Mesenchymal stem cell (in vitro differentiated cells and primary cell): ENCODE measurements around the gene CLDN22.
A peak's percentile ranks its signal among the peaks of the same experiment; 100 is the strongest.

Experiments
- DNase-seq: peaks from one replicate; pipeline ENCODE4 v3.0.0-alpha.2; 2013
- H2AFZ ChIP-seq: one replicate; pipeline ENCODE4 v1.6.1; 2013; ENCODE audit warnings: low read depth, mild to moderate bottlenecking, control low read depth, inconsistent platforms, low read length, moderate library complexity
- H2AK5ac ChIP-seq: 2 replicates; pipeline ENCODE4 v1.6.1; 2013; ENCODE audit warnings: low read length, moderate library complexity, mild to moderate bottlenecking, inconsistent platforms; ENCODE audit not compliant: severe bottlenecking
- H2BK120ac ChIP-seq: one replicate; pipeline ENCODE4 v1.6.1; 2013; ENCODE audit warnings: low read depth, mild to moderate bottlenecking, inconsistent platforms, low read length, moderate library complexity
- H2BK12ac ChIP-seq, 2 experiments: one replicate each; pipeline ENCODE4 v1.6.1; 2013; ENCODE audit warnings: inconsistent platforms in 2 of 2, low read length in 2 of 2, mild to moderate bottlenecking in 2 of 2, moderate library complexity in 2 of 2, control low read depth in 1 of 2
- H2BK15ac ChIP-seq: one replicate; pipeline ENCODE4 v1.6.1; 2013; ENCODE audit warnings: mild to moderate bottlenecking, low read depth, inconsistent platforms; ENCODE audit not compliant: poor library complexity, severe bottlenecking
- H2BK5ac ChIP-seq: 2 replicates; pipeline ENCODE4 v1.6.1; 2013; ENCODE audit warnings: low read depth, mild to moderate bottlenecking, low read length, control low read depth, inconsistent platforms; ENCODE audit not compliant: poor library complexity, severe bottlenecking
- H3K14ac ChIP-seq, 2 experiments: one replicate each; pipeline ENCODE4 v1.6.1; 2013; ENCODE audit warnings: inconsistent platforms in 2 of 2, low read length in 2 of 2, control low read depth in 1 of 2, mild to moderate bottlenecking in 1 of 2, moderate library complexity in 1 of 2
- H3K18ac ChIP-seq, 2 experiments: one replicate each; pipeline ENCODE4 v1.6.1; 2013; ENCODE audit warnings: inconsistent platforms in 2 of 2, low read length in 2 of 2, control low read depth in 1 of 2, low read depth in 1 of 2, mild to moderate bottlenecking in 1 of 2
- H3K23ac ChIP-seq, 2 experiments: one replicate each; pipeline ENCODE4 v1.6.1; 2013; ENCODE audit warnings: inconsistent platforms in 2 of 2, low read length in 2 of 2, mild to moderate bottlenecking in 2 of 2, moderate library complexity in 2 of 2, control low read depth in 1 of 2
- H3K27ac ChIP-seq: 2 replicates; pipeline ENCODE4 v1.5.1; 2013; ENCODE audit warnings: mild to moderate bottlenecking, moderate library complexity, low read length, control low read depth, inconsistent platforms; ENCODE audit not compliant: poor library complexity, severe bottlenecking
- H3K27me3 ChIP-seq, 2 experiments: 2 replicates each; pipeline versions ENCODE4 v1.6.1 to v1.7.0; 2013; ENCODE audit warnings: low read length in 2 of 2, mild to moderate bottlenecking in 2 of 2, moderate library complexity in 2 of 2, control low read depth in 1 of 2, inconsistent platforms in 1 of 2; ENCODE audit not compliant: control insufficient read depth in 1 of 2, insufficient read depth in 1 of 2
- H3K36me3 ChIP-seq, 2 experiments: 2 replicates each; pipeline versions ENCODE4 v1.6.1 to v1.7.0; 2013; ENCODE audit warnings: low read length in 2 of 2, control low read depth in 1 of 2, inconsistent platforms in 1 of 2, low read depth in 1 of 2, mild to moderate bottlenecking in 1 of 2; ENCODE audit not compliant: insufficient read depth in 2 of 2, control insufficient read depth in 1 of 2
- H3K4ac ChIP-seq, 2 experiments: one replicate each; pipeline ENCODE4 v1.6.1; 2013; ENCODE audit warnings: inconsistent platforms in 2 of 2, low read length in 2 of 2, mild to moderate bottlenecking in 2 of 2, moderate library complexity in 2 of 2, control low read depth in 1 of 2, low read depth in 1 of 2
- H3K4me1 ChIP-seq: 2 replicates; pipeline ENCODE4 v1.6.1; 2013; ENCODE audit warnings: low read depth, low read length, control low read depth; ENCODE audit not compliant: control insufficient read depth, insufficient read depth
- H3K4me2 ChIP-seq: 2 replicates; pipeline ENCODE4 v1.6.1; 2013; ENCODE audit warnings: low read length, mild to moderate bottlenecking, inconsistent platforms; ENCODE audit not compliant: poor library complexity, severe bottlenecking
- H3K4me3 ChIP-seq, 2 experiments: 2 replicates each; pipeline versions ENCODE4 v1.5.1 to v1.7.0; 2013; ENCODE audit warnings: low read length in 2 of 2, mild to moderate bottlenecking in 2 of 2, control low read depth in 1 of 2, low read depth in 1 of 2; ENCODE audit not compliant: insufficient read depth in 1 of 2
- H3K79me1 ChIP-seq: replicated peaks from 2 replicates; pipeline ENCODE4 v1.6.1; 2013; ENCODE audit warnings: mild to moderate bottlenecking, control low read depth, low read length, inconsistent platforms; ENCODE audit not compliant: poor library complexity, severe bottlenecking
- H3K9ac ChIP-seq: 2 replicates; pipeline ENCODE4 v1.7.0; 2013; ENCODE audit warnings: mild to moderate bottlenecking, low read length, moderate library complexity
- H3K9me3 ChIP-seq: 2 replicates; pipeline ENCODE4 v1.7.0; 2013; ENCODE audit warnings: mild to moderate bottlenecking, low read length; ENCODE audit not compliant: control insufficient read depth
- H4K8ac ChIP-seq: one replicate; pipeline ENCODE4 v1.6.1; 2013; ENCODE audit warnings: inconsistent platforms, mild to moderate bottlenecking, low read length, moderate library complexity
- H4K91ac ChIP-seq: one replicate; pipeline ENCODE4 v1.6.1; 2013; ENCODE audit warnings: mild to moderate bottlenecking, low read length, inconsistent platforms
- WGBS: methylation state at CpG from one replicate; pipeline ENCODE4 v1.1.7; 2013; ENCODE audit warnings: mixed read lengths; 5-methylcytosine and 5-hydroxymethylcytosine counted together

CLDN22 gene

GRCh38 chr4:183356931-183357675 lies 37.0 kb upstream of the CLDN22 start:
- WGBS, result 91% methylated on average over 20 of the region's 20 CpGs

GRCh38 chr4:183356173-183356830 lies 36.2 kb upstream of the CLDN22 start:
- no peak for DNase-seq
- H2AFZ ChIP-seq, result no peak overlapping the region
- no peak overlapping the region for H3K4me2 ChIP-seq
- no peak overlapping the region for H2BK15ac ChIP-seq
- H3K27me3 ChIP-seq, result peaks cover 0 to 24% of the 10 kb centered on the region in 2 experiments
- H2AK5ac ChIP-seq, result no peak overlapping the region
- WGBS, result 90% methylated on average over 20 of the region's 20 CpGs
- no peaks in the 10 kb centered on the region for H3K79me1 ChIP-seq
- no peak overlapping the region for H3K9ac ChIP-seq
- peak overlapping the region in 1 of 2 experiments; percentile 0 for H3K14ac ChIP-seq
- H3K4me1 ChIP-seq, result no peaks in the 10 kb centered on the region
- H2BK12ac ChIP-seq, result no peak overlapping the region
- no peak overlapping the region for H4K91ac ChIP-seq
- H3K27ac ChIP-seq, result no peak overlapping the region
- no peak overlapping the region for H3K4ac ChIP-seq
- H3K23ac ChIP-seq, result no peak overlapping the region
- peak overlapping the region; percentile 57 for H4K8ac ChIP-seq
- H3K4me3 ChIP-seq, result no peak overlapping the region
- no peak overlapping the region for H2BK120ac ChIP-seq
- no peaks in the 10 kb centered on the region for H3K36me3 ChIP-seq
- H3K9me3 ChIP-seq, result no peaks in the 10 kb centered on the region
- no peak overlapping the region for H2BK5ac ChIP-seq
- peak overlapping the region in 1 of 2 experiments; percentile 1 for H3K18ac ChIP-seq

More at GRCh38 chr4:183356931-183357675, 37.0 kb upstream of the CLDN22 start:
- Histone ChIP-seq H2AK5ac (no peak overlapping the region), H3K27ac (no peak overlapping the region), H3K4ac (no peak overlapping the region), H3K4me2 (no peak overlapping the region), H3K4me3 (no peak overlapping the region), H2AFZ (no peak overlapping the region), H3K9ac (no peak overlapping the region), H3K27me3 (peaks cover 0 to 20% of the 10 kb centered on the region in 2 experiments), H3K18ac (no peak overlapping the region), H3K36me3 (no peaks in the 10 kb centered on the region), H3K79me1 (no peaks in the 10 kb centered on the region), H2BK120ac (no peak overlapping the region), H2BK15ac (no peak overlapping the region), H4K8ac (no peak overlapping the region), H3K4me1 (no peaks in the 10 kb centered on the region), H3K9me3 (no peaks in the 10 kb centered on the region), H3K14ac (no peak overlapping the region), H2BK12ac (no peak overlapping the region), H4K91ac (peak overlapping the region; percentile 11), H2BK5ac (no peak overlapping the region), H3K23ac (peak overlapping the region in 1 of 2 experiments; percentile 54)
- no peak for DNase-seq

GRCh38 chr4:183355405-183355804 lies 35.3 kb upstream of the CLDN22 start:
- H4K8ac ChIP-seq, result no peak overlapping the region
- no peaks in the 10 kb centered on the region for H3K9me3 ChIP-seq
- no peak overlapping the region for H2AFZ ChIP-seq
- H2BK12ac ChIP-seq, result no peak overlapping the region
- H2AK5ac ChIP-seq, result no peak overlapping the region
- no peak overlapping the region for H2BK120ac ChIP-seq
- H3K27ac ChIP-seq, result no peak overlapping the region
- no peaks in the 10 kb centered on the region for H3K4me1 ChIP-seq
- H2BK5ac ChIP-seq, result no peak overlapping the region
- peak; percentile 72 for DNase-seq
- 52% methylated on average over 4 of the region's 4 CpGs for WGBS
- no peak overlapping the region for H3K14ac ChIP-seq
- no peak overlapping the region for H3K4me2 ChIP-seq
- no peak overlapping the region for H3K23ac ChIP-seq
- H3K36me3 ChIP-seq, result no peaks in the 10 kb centered on the region
- no peak overlapping the region for H3K9ac ChIP-seq
- H2BK15ac ChIP-seq, result no peak overlapping the region
- H3K4me3 ChIP-seq, result no peak overlapping the region
- H3K4ac ChIP-seq, result no peak overlapping the region
- H3K27me3 ChIP-seq, result peaks cover 0 to 28% of the 10 kb centered on the region in 2 experiments
- no peak overlapping the region for H4K91ac ChIP-seq
- no peak overlapping the region for H3K18ac ChIP-seq
- H3K79me1 ChIP-seq, result no peaks in the 10 kb centered on the region

- Histone ChIP-seq H2BK15ac (no peak overlapping the region), H2AK5ac (no peak overlapping the region), H2BK5ac (no peak overlapping the region), H3K9me3 (no peaks in the 10 kb centered on the region), H2BK12ac (no peak overlapping the region), H3K36me3 (no peaks in the 10 kb centered on the region), H3K14ac (no peak overlapping the region), H4K8ac (no peak overlapping the region), H3K4ac (no peak overlapping the region), H3K27ac (no peak overlapping the region), H3K4me3 (no peak overlapping the region), H3K9ac (no peak overlapping the region), H3K27me3 (peaks cover 0 to 28% of the 10 kb centered on the region in 2 experiments), H2AFZ (no peak overlapping the region), H2BK120ac (no peak overlapping the region), H3K79me1 (no peaks in the 10 kb centered on the region), H4K91ac (no peak overlapping the region), H3K18ac (no peak overlapping the region), H3K23ac (no peak overlapping the region), H3K4me2 (no peak overlapping the region), H3K4me1 (no peaks in the 10 kb centered on the region)
- no peak for DNase-seq
- WGBS, result 88% methylated on average over 9 of the region's 9 CpGs
Measured at GRCh38 chr4:183354219-183354618, 34.1 kb upstream of the CLDN22 start.
